ENCODE measurements around the gene STOM.

STOM gene

DNA sequence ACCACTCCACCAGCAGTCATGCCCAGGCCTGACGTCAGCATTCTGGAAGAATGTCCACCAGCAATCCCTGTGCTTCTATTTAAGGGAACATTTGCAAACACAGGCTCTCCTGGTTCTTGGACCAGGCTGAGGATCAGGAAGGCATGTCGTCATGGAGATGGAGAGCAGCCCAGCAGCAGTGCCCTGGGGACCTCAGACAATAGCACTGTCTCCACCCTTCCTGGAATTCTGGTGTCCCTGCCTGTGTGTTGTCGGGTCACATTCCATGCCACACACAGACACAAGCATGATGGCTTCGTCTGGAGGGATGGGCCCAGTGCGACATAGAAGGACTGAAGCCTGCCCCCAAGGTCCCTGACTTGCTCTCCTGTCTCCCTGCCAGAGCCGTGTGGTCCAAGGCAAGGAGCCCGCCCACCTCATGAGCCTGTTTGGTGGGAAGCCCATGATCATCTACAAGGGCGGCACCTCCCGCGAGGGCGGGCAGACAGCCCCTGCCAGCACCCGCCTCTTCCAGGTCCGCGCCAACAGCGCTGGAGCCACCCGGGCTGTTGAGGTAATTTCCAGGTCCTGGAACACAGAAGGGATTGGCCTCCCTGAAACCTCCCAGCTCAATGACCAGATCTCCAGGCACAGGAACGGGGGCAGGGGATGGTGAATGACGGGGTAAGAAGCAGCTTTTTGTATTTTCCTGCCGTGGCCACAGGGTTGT lies 43.8 kb downstream of the STOM start:
- Histone ChIP-seq H3K9me3 (ENCODE audit: low read length) (no peaks in the 10 kb centered on the region), H3K27me3 (ENCODE audit: insufficient read depth, low read length) (no peaks in the 10 kb centered on the region), H3K4me3 (ENCODE audit: low read depth, low read length, poor library complexity, severe bottlenecking) (no peak overlapping the region), H2AFZ (ENCODE audit: low read length) (no peak overlapping the region), H3K9me2 (ENCODE audit: low read depth, low read length) (no peaks in the 10 kb centered on the region), H3K79me2 (ENCODE audit: insufficient read depth, low read length) (no peaks in the 10 kb centered on the region), H3K36me3 (ENCODE audit: insufficient read depth, low read length) (no peaks in the 10 kb centered on the region), H3K4me2 (ENCODE audit: low read length) (no peak overlapping the region), H3K27ac (ENCODE audit: low read depth, low read length, poor library complexity, severe bottlenecking) (no peak overlapping the region), H3F3A (ENCODE audit: insufficient read depth, low read length) (no peaks in the 10 kb centered on the region), H3K9ac (ENCODE audit: low read length) (no peak overlapping the region), H3K4me1 (ENCODE audit: insufficient read depth, low read length, severe bottlenecking) (no peaks in the 10 kb centered on the region), H4K20me1 (ENCODE audit: insufficient read depth, low read length) (no peaks in the 10 kb centered on the region)
- TF ChIP-seq CTCF (IDR thresholded peaks at IDR 0.05; ENCODE audit: low read length) (no peak), EZH2 (IDR thresholded peaks at IDR 0.05; ENCODE audit: borderline replicate concordance, low read length) (no peak)

GRCh38 chr9:121325387-121325786 lies 44.7 kb downstream of the STOM start:
- no peaks in the 10 kb centered on the region for H3F3A ChIP-seq (ENCODE audit: insufficient read depth, low read length)
- no peak overlapping the region for H3K27ac ChIP-seq (ENCODE audit: low read depth, low read length, poor library complexity, severe bottlenecking)
- H3K4me3 ChIP-seq (ENCODE audit: low read depth, low read length, poor library complexity, severe bottlenecking), result no peak overlapping the region
- H2AFZ ChIP-seq (ENCODE audit: low read length), result no peak overlapping the region
- H3K9me2 ChIP-seq (ENCODE audit: low read depth, low read length), result no peaks in the 10 kb centered on the region
- H3K36me3 ChIP-seq (ENCODE audit: insufficient read depth, low read length), result no peaks in the 10 kb centered on the region
- TF ChIP-seq EZH2 (IDR thresholded peaks at IDR 0.05; ENCODE audit: borderline replicate concordance, low read length), result no peak
- no peak for TF ChIP-seq CTCF (IDR thresholded peaks at IDR 0.05; ENCODE audit: low read length)
- no peaks in the 10 kb centered on the region for H3K4me1 ChIP-seq (ENCODE audit: insufficient read depth, low read length, severe bottlenecking)
- H3K79me2 ChIP-seq (ENCODE audit: insufficient read depth, low read length), result no peaks in the 10 kb centered on the region
- H3K9ac ChIP-seq (ENCODE audit: low read length), result no peak overlapping the region
- H3K4me2 ChIP-seq (ENCODE audit: low read length), result no peak overlapping the region
- no peaks in the 10 kb centered on the region for H3K9me3 ChIP-seq (ENCODE audit: low read length)
- H3K27me3 ChIP-seq (ENCODE audit: insufficient read depth, low read length), result no peaks in the 10 kb centered on the region
- H4K20me1 ChIP-seq (ENCODE audit: insufficient read depth, low read length), result no peaks in the 10 kb centered on the region

DNA sequence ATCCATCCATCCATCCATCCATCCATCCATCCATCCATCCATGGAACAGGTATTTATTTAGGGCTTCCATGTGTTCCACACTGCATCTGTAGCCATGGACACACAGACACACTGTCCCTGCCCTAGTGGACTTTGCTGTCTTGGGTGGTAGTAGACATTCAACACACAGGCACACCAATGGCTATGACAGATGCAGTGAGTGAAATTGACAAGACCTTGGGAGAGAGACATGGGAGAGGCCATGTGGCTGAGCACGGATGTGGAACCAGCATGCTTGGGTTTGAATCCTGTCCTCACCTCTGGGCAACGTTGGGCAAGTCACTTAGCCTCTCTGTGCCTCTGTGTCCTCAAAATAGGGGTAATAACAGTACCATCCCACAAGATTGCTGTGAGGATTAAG lies 45.3 kb downstream of the STOM start:
- no peaks in the 10 kb centered on the region for H3K9me3 ChIP-seq (ENCODE audit: low read length)
- H3K9me2 ChIP-seq (ENCODE audit: low read depth, low read length), result no peaks in the 10 kb centered on the region
- H3K27me3 ChIP-seq (ENCODE audit: insufficient read depth, low read length), result no peaks in the 10 kb centered on the region
- no peak overlapping the region for H2AFZ ChIP-seq (ENCODE audit: low read length)
- H3K4me3 ChIP-seq (ENCODE audit: low read depth, low read length, poor library complexity, severe bottlenecking), result no peak overlapping the region
- H3K9ac ChIP-seq (ENCODE audit: low read length), result no peak overlapping the region
- H3K4me1 ChIP-seq (ENCODE audit: insufficient read depth, low read length, severe bottlenecking), result no peaks in the 10 kb centered on the region
- no peaks in the 10 kb centered on the region for H3K79me2 ChIP-seq (ENCODE audit: insufficient read depth, low read length)
- H3K27ac ChIP-seq (ENCODE audit: low read depth, low read length, poor library complexity, severe bottlenecking), result no peak overlapping the region
- H3K4me2 ChIP-seq (ENCODE audit: low read length), result no peak overlapping the region
- no peaks in the 10 kb centered on the region for H4K20me1 ChIP-seq (ENCODE audit: insufficient read depth, low read length)
- no peaks in the 10 kb centered on the region for H3K36me3 ChIP-seq (ENCODE audit: insufficient read depth, low read length)
- TF ChIP-seq CTCF (IDR thresholded peaks at IDR 0.05; ENCODE audit: low read length) (no peak), EZH2 (IDR thresholded peaks at IDR 0.05; ENCODE audit: borderline replicate concordance, low read length) (no peak)
- H3F3A ChIP-seq (ENCODE audit: insufficient read depth, low read length), result no peaks in the 10 kb centered on the region
